ENCODE measurements around the gene PDE2A.

The PDE2A gene

GRCh38 chr11:72634016-72634415 is 40.2 kb downstream of the PDE2A start:
- no peak for DNase-seq

GRCh38 chr11:72633068-72633467 is 41.2 kb downstream of the PDE2A start:
- no peak for DNase-seq

GRCh38 chr11:72631806-72632731 is 42.2 kb downstream of the PDE2A start:
- no peak for DNase-seq

DNA sequence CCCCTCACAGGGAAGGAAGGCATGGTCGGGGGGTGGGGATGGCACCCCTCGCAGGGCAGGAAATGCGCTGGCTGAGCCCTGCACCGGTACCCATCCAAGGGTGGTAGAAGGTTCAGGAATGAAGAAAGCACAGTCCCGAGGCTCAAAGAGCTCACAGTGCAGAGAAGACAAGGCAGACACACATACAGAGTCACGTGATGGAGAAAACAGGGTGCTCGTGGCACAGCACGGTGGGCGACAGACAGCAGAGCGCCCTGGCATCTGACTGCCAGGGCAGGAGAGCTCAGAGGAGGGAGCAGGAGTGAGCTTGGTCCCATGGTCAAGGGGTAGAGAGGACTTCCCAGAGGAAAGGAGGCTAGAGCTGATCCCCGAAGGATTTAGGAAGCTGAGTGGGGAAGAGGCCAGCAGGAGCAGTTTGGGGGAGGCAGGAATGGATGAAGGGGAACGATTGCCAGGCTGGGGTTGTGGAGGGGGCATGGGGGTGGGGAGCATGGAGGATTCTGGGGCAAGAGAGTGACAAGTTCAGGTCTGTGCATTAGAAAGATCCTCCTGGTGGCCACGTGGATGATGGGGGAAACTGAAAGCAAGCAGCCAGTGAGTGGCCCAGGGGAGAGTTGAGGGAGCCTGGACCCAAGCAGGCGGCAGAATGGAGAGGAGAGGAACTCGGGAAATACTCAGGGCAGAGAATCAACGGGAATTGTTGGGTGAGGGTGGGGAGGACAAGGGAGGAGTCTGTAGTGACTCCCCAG is 43.9 kb downstream of the PDE2A start:
- DNase-seq: no peak

DNA sequence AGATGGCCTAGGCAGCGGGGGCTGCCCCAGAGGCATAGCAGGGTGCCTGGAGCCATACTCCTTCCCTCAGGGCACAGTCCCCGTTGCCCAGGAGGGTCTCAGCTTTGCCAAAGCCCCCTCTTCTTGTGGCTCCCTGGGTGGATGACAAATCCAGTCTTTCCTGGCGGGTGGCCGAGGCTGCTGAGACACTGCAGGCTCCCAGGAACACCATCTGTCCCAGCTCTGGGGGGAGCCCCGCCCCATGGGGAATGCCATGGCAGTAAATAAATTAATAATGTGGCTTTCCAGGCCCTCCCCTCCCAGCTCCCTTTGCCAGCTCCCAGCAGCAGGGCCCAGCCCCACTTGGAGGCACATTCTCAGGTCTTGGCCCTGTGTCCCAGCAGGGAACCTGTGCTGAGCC is 45.0 kb downstream of the PDE2A start:
- DNase-seq: no peak

GRCh38 chr11:72627594-72628281 is 46.5 kb downstream of the PDE2A start:
- DNase-seq: no peak

GRCh38 chr11:72626414-72626936 is 47.7 kb downstream of the PDE2A start:
- DNase-seq: no peak

DNA sequence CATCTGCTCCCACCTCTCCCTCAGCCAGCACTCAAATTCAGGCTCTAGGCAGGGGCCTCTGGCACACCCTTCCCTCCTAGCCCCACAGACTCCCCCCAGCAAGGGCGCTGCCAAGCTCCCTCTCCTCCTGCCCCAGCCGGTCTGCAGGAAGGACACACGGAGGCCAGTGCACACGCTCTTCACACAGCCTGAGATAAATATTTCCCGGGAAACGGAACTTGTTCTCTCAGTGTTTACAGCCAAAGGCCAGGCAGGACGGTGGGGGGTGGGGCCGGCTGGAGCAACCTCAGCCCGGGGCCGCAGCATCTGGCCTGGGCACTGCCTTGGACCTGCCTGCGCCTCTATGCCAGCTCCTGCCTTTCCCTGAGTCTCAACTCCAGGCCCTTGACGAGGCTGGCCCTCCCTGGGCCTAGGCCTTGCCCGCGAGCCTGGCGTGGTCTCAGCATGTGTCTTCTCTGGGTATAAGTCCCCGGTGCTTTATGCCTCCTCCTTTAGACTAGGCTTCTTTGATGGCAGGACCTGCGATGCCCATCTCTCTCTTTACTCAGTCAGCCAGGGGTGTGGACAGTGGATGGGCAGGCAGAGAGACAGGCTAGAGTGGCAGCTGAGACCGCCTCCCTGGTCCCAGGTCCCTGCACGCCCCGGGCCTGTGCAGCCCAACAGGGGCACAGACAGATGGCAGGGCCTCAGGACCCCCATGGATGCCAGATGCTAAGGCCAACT is 48.4 kb downstream of the PDE2A start:
- DNase-seq: no peak

DNA sequence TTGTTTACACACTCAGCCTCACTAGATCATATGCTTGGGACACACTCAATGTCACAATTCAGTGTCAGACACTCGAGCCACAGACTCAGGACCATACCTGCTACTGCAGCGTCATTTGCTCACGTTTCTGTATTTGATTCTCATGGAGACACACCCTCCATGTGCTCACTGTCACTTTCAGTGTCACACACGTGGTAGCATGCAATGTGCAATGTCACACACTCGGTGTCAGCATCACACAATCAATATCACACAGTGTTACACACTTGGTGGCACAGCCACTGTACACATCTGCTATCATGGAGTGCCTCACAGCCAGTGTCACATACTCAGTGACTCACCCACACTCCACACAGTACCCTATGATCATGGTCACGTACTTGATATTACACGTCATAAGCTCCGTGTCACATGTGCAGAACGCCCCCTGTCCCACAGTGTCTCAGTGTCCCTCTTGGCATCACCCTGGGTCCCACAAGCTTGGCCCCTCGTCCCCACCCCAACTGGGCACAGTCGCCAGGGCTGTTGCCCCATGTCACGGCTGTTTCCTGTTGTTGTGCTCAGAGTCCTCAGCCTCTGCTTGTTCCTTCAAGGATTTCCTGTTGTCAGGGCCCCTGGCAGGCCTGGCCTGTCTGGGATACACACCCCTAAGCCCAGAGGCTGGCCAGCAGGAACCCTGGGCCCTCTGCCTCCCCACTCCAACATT is 49.6 kb downstream of the PDE2A start:
- no peak for DNase-seq

DNA sequence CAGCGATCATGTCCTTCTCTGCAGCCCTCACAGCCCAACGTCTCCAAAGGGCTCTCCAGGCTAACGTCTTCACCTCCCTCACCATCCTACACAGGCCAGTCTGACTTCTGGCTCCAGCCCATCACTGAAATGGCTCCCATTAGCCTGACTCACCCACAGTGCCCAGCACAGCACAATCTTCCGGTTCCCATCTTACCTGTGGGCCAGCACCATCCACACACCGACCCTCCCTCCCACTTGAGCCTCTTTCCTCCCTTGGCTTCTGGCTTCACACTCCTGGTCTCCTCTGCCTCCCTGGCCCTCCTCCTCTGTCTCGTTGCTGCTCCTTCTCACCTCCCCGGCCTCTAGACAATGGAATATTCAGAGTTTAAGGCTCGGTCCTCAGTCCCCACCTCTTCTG is 51.2 kb downstream of the PDE2A start:
- no peak for DNase-seq

DNA sequence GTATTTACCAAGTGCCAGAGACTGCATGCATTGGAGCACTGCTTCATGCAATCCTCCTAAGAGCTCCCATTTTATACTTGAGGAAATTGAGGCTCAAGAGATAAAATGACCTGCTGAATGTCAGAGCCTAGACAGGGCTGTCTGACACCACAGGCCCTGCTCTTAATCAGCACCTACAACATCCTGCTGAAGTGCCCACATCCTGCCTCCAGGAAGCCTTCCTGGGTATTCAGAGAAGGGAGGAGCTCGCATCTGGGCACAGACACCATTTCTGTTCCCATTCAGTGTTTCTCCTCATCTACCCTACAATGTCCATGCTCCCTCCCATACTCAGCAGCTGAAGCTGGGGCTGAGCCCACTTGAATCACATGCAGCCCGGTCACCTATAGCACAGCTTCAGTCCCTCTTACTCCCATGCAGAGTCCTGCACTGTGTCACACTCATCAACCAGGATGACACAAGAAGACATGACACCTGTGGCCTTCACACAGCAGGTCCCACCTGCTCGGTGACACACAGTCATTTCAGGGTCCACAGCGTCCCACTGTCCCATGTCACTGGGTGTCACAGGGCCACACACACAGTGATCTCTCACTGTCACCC is 53.1 kb downstream of the PDE2A start:
- DNase-seq: peak; percentile 11

DNA sequence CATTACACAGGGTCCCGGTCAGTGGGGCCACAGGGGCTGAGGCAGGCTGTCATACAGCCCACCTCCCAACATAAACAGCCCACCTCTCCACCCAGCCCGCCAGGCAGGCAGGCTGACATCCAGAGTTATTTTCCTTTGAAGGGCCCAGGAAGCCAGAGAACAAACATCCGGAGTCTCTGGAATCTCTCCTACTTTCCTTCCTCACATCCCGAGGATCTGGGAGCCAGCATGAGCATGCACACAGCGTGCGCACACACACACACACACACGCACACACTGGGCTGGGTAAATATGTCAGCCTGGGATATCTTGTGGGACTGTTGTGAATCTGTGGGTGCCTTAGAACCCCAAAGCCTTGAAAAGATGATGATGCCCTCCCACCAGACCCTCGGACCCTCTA is 55.4 kb downstream of the PDE2A start:
- no peak for DNase-seq

- DNase-seq: no peak
Measured at GRCh38 chr11:72617080-72617762, 57.0 kb downstream of the PDE2A start.

DNA sequence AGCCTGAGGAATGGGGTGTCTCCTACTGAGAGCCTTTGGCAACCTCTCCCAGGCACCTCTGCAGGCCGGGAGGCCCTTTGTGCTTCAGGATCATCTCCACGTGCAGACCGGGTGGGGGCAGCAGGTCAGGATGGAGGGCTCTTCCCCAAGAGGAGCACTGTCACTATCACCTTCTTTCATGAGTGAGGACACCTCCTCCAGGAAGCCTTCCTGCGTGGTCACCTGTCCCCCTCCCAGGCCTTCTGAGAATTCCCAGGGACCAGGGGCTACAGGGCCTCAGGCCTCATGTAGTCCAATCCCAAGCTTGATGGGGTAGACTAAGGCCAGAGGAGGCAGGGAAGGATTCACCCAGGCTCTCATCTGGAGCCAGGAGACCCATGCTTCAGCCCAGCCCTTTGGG is 57.6 kb downstream of the PDE2A start:
- DNase-seq: no peak

DNA sequence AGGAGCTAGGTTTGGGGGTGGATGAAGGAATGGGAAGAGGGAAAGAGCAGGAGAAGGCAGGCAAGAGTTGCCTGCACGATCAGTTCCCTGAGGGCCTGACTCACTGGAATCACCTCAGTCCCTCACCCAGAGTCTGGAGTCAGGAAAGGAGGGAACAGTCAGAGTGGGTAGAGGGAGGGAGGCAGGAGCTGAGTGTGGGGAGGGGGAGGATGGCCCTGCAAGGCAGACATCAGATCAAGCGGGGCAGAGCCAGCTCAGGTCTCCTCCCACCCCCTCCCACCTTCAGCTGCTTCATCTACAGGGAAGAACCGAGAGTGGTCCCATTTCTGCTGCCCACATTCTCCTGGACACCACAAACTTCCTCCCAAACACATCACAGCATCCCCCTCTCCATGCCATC is 58.9 kb downstream of the PDE2A start:
- DNase-seq: no peak

GRCh38 chr11:72614381-72614780 is 59.8 kb downstream of the PDE2A start:
- DNase-seq: no peak

DNA sequence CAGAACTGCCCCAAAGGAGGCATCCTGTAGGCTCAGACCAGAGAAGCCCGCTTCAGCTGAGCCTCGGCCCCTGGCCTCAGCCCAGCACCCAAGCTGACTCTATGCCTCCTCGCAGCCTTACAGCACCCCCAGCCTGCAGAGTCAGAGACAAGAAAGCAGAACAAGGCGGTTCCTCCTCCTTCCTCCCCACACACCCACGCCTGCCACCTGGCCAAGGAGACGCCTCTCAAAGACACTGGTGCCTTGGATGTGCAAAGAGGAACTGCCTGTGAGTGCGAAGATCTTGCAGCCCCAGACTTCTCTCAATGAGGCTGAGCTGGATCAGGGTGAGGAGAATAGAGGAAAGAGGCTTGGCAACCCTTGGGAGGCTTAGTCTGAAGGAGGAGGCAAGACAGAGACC is 60.2 kb downstream of the PDE2A start:
- DNase-seq: peak; percentile 17

- no peak for DNase-seq
Measured at GRCh38 chr11:72613450-72613849, 60.8 kb downstream of the PDE2A start.

GRCh38 chr11:72609476-72609875 is 64.7 kb downstream of the PDE2A start:
- DNase-seq: no peak

DNA sequence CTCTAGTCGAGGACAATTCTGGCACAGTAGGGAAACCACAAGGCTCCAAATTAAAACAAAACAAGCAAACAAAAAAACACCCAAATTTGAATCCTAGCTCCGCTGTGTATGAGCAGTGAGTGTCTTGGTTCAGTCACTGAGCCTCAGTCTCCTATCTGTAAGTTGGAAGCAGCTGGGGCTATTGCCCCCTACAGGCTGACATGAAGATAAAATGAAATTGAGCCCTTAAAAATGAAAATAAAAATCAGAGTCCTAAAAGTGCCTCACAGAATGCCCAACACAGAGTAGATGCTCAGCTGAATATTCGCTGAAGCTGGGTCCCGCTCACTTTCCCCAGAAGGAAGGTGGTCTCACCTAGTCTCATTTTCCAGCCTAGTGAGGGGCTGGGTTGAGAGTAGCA is 65.2 kb downstream of the PDE2A start:
- DNase-seq: peak; percentile 33

DNA sequence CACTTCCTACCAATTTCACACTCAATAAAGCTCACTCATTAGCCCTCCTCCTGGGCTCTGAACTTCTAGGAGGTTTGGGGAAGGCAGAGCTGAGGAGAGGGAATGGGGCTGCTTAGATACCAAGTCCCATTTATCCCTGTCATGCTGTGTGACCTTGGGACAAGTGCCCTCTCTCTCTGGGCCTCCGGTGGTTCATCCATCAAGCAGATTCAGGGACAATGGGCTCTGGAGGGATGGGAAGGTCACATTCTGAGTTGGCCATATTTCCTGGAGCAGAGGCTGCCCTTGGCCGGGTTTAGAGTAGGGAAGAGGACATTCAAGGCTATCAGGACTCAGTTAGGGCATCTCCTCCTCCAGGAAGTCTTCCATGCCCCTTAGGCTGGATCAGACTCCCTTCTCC is 66.7 kb downstream of the PDE2A start:
- no peak for DNase-seq
